Measurements from ENCODE around the gene ELAVL1. TPM values are rescaled to one million over a fixed set of nuclear protein-coding genes. Genes with fewer than 3 reads are reported as not detected.

Gene ELAVL1
- total and polyA plus RNA-seq, 2 donors (not counting 1 experiment from before 2014, with no cell fraction given): 21.8 to 63.5 TPM

GRCh38 chr19:7943444-7944176, 61.8 kb downstream of the ELAVL1 start, which contains the start of gene TIMM44:
TSS of gene TIMM44 (minus strand) at chr19:7943666. CDS start at chr19:7943651, 15 bp downstream.
- H3K27me3 Mint-ChIP-seq: no peaks in the 10 kb centered on the region
- peak within 1 kb of the TSS; percentile 81 to 97 (median 87) for H3K4me3 ChIP-seq (ENCODE audit: control extremely low read depth in 1 of 5, extremely low read depth in 1 of 5, insufficient read depth in 1 of 5, low read depth in 2 of 5, low read length in 4 of 5)
- TF ChIP-seq EZH2 (IDR thresholded peaks at IDR 0.05; ENCODE audit: borderline replicate concordance, insufficient read depth, low read depth, low read length, poor library complexity, severe bottlenecking): no peak
- TF ChIP-seq, protein P1, sequence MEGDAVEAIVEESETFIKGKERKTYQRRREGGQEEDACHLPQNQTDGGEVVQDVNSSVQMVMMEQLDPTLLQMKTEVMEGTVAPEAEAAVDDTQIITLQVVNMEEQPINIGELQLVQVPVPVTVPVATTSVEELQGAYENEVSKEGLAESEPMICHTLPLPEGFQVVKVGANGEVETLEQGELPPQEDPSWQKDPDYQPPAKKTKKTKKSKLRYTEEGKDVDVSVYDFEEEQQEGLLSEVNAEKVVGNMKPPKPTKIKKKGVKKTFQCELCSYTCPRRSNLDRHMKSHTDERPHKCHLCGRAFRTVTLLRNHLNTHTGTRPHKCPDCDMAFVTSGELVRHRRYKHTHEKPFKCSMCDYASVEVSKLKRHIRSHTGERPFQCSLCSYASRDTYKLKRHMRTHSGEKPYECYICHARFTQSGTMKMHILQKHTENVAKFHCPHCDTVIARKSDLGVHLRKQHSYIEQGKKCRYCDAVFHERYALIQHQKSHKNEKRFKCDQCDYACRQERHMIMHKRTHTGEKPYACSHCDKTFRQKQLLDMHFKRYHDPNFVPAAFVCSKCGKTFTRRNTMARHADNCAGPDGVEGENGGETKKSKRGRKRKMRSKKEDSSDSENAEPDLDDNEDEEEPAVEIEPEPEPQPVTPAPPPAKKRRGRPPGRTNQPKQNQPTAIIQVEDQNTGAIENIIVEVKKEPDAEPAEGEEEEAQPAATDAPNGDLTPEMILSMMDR (IDR thresholded peaks at IDR 0.05): no peak
- H3K79me2 ChIP-seq (ENCODE audit: control insufficient read depth, insufficient read depth, low read length): peaks cover 39% of the 10 kb centered on the region
- H3K9me3 Mint-ChIP-seq (ENCODE audit: insufficient read depth): no peaks in the 10 kb centered on the region
- ATAC-seq (ENCODE audit: low read depth) (peak; percentile 96), DNase-seq (peak; percentile 99)
- peak within 1 kb of the TSS; percentile 94 to 99 for H3K27ac ChIP-seq (ENCODE audit: low read length in 2 of 2)
- no peaks in the 10 kb centered on the region for H3K9me3 ChIP-seq (ENCODE audit: control extremely low read depth in 1 of 3, control insufficient read depth in 2 of 3, insufficient read depth in 1 of 3, low read length in 2 of 3)
- H3K4me1 ChIP-seq (ENCODE audit: control insufficient read depth in 2 of 2, insufficient read depth in 2 of 2, low read length in 2 of 2): peaks cover 12 to 21% of the 10 kb centered on the region in 2 donors
- peak within 1 kb of the TSS; percentile 100 for H3K9ac ChIP-seq (ENCODE audit: low read length)
- ChIA-PET POLR2A (interaction anchor here (0.9 to 3.2 kb wide), 9 partner anchors 14 to 446 kb away, joined by 3 to 29 read pairs (median 5); partner anchors contain the start of genes MAP2K7, PET100, RAB11B and SNAPC2), CTCF (interaction anchor here (0.7 to 3.9 kb wide), 32 partner anchors 8 to 638 kb away, joined by 3 to 28 read pairs (median 5); partner anchors contain the start of genes ELAVL1, MAP2K7, PET100 and SNAPC2)
- WGBS (ENCODE audit: insufficient coverage): under 1% methylated on average over 56 of the region's 56 CpGs
- no peaks in the 10 kb centered on the region for H3K27me3 ChIP-seq (replicated peaks in 1 of 4; ENCODE audit: control extremely low read depth in 1 of 4, control insufficient read depth in 3 of 4, insufficient read depth in 4 of 4, low read length in 3 of 4)
- H3K27ac Mint-ChIP-seq: peak within 1 kb of the TSS; percentile 97
- H4K20me1 ChIP-seq (ENCODE audit: control insufficient read depth, insufficient read depth, low read length, poor library complexity, severe bottlenecking): no peaks in the 10 kb centered on the region
- H3K36me3 ChIP-seq (replicated peaks in 1 of 2; ENCODE audit: control extremely low read depth in 1 of 2, control insufficient read depth in 1 of 2, extremely low read depth in 1 of 2, insufficient read depth in 2 of 2, low read length in 1 of 2): peaks cover 0 to 18% of the 10 kb centered on the region in 2 experiments
- peaks cover 30% of the 10 kb centered on the region for H3K4me1 Mint-ChIP-seq
- H3K4me3 Mint-ChIP-seq: peak within 1 kb of the TSS; percentile 96
- peak within 1 kb of the TSS; percentile 84 for H3K4me2 ChIP-seq (replicated peaks; ENCODE audit: low read depth, low read length, poor library complexity, severe bottlenecking)
- intact Hi-C loops (cut with micrococcal nuclease): loop anchor here (1.0 to 5.0 kb wide), 11 partner anchors 18 to 447 kb away; partner anchors contain the start of genes MAP2K7, NDUFA7, PET100 and RAB11B
- peak within 1 kb of the TSS; percentile 94 for H2AFZ ChIP-seq (ENCODE audit: insufficient read depth, low read depth, low read length, poor library complexity, severe bottlenecking)

Data from B cell (primary cell).